Neural progenitor cell (in vitro differentiated cells): ENCODE data around the gene CELF6.

Experiments
- EZH2 ChIP-seq: fragments of 200-600 bp; sonication (generic); IDR thresholded peaks from 2 replicates; pipeline ENCODE4 v1.6.1; 2017; ENCODE audit warnings: antibody characterized with exemption, mild to moderate bottlenecking, moderate library complexity
- EZH2phosphoT487 ChIP-seq: fragments of 200-600 bp; sonication (generic); IDR thresholded peaks from 2 replicates; pipeline ENCODE4 v1.6.1; 2017; ENCODE audit warnings: antibody characterized with exemption
- TF ChIP-seq, protein P1 (sequence below): fragments of 200-600 bp; sonication (generic); IDR thresholded peaks from 2 replicates; pipeline ENCODE4 v1.5.1; 2017; ENCODE audit warnings: antibody characterized with exemption, mild to moderate bottlenecking

DNA sequence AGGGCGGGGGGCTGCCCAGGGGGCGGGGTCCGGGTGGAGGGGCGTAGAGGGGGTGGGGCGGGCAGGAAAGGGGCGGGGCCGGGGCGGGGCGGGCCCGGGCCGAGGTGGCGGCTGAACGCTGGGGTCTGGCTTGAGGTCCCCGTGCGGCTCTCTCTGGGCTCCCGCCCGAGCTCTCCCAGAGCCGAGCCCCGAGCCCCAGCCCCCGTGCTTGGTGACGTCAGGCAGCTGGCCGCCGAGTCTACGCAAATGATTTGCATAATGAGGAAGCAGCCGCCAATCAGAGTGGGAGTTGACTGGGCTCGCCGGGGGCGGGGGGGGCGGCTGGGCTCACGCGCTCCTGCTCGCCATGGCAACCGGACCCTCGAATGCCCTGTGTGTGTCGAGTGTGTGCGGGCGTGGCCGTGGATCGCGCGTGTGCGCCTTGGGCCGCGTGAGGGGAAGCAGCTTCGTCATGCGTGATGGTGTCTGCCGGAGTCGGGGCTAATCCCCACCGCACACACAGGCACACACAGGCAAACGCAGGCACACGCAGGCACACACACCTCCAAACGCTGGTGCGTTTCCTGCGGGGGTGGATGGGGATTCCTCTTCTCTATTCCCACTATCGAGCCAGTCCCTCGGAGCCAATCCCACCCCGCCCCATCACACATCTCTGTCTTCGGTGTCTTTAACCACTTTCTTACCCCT, at the start of gene CELF6:
- TF ChIP-seq, protein P1, sequence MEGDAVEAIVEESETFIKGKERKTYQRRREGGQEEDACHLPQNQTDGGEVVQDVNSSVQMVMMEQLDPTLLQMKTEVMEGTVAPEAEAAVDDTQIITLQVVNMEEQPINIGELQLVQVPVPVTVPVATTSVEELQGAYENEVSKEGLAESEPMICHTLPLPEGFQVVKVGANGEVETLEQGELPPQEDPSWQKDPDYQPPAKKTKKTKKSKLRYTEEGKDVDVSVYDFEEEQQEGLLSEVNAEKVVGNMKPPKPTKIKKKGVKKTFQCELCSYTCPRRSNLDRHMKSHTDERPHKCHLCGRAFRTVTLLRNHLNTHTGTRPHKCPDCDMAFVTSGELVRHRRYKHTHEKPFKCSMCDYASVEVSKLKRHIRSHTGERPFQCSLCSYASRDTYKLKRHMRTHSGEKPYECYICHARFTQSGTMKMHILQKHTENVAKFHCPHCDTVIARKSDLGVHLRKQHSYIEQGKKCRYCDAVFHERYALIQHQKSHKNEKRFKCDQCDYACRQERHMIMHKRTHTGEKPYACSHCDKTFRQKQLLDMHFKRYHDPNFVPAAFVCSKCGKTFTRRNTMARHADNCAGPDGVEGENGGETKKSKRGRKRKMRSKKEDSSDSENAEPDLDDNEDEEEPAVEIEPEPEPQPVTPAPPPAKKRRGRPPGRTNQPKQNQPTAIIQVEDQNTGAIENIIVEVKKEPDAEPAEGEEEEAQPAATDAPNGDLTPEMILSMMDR = no peak
- no peak for TF ChIP-seq EZH2
- no peak for TF ChIP-seq EZH2phosphoT487
